A673 (cell line): ENCODE data around the gene TWF2. TPM values are rescaled to one million over a fixed set of nuclear protein-coding genes. Genes with fewer than 3 reads are reported as not detected.

ENCODE experiments used
- BruUV-seq: library from RNA; stranded (reverse); fragments of 400-500 nt; replicated peaks from 2 replicates; lab custom pipeline; 2021; lab: Mats Ljungman, UMichigan
- CTCF ChIA-PET: fragments of 300-600 bp; sonication (Branson Sonifier 250); formaldehyde crosslinking; loops from one replicate; lab custom pipeline; 2022; ENCODE audit warnings: antibody characterized with exemption; lab: Charles Lee
- POLR2A ChIA-PET: fragments of 300-600 bp; sonication (Branson Sonifier 250); formaldehyde crosslinking; loops from one replicate; lab custom pipeline; 2022; ENCODE audit warnings: antibody characterized with exemption; ENCODE audit not compliant: low non-redundant PET; lab: Charles Lee
- DNase-seq: peaks from one replicate; pipeline ENCODE4 v3.0.0-alpha.2; 2015; ENCODE audit warnings: low spot score
- H3K27ac ChIP-seq: fragments of 200-600 bp; sonication (generic); 2 replicates; pipeline ENCODE4 v1.5.1; 2016; ENCODE audit warnings: mixed run types, low read depth, mild to moderate bottlenecking, mixed read lengths, antibody characterized with exemption, low read length; ENCODE audit not compliant: poor library complexity, severe bottlenecking
- H3K27me3 ChIP-seq: fragments of 200-600 bp; sonication (generic); replicated peaks from 2 replicates; pipeline ENCODE4 v1.6.1; 2017; ENCODE audit warnings: mixed run types, low read depth, mild to moderate bottlenecking, mixed read lengths, antibody characterized with exemption, low read length; ENCODE audit not compliant: insufficient read depth, poor library complexity
- H3K36me3 ChIP-seq: fragments of 200-600 bp; sonication (generic); 2 replicates; pipeline ENCODE4 v1.6.1; 2016; ENCODE audit warnings: mixed run types, mild to moderate bottlenecking, mixed read lengths, antibody characterized with exemption, low read length; ENCODE audit not compliant: insufficient read depth, poor library complexity, severe bottlenecking
- H3K4me1 ChIP-seq: fragments of 200-600 bp; sonication (generic); 2 replicates; pipeline ENCODE4 v1.6.1; 2017; ENCODE audit warnings: mixed run types, mild to moderate bottlenecking, mixed read lengths, antibody characterized with exemption, low read length; ENCODE audit not compliant: insufficient read depth, poor library complexity, severe bottlenecking
- H3K4me3 ChIP-seq: fragments of 200-600 bp; sonication (generic); 2 replicates; pipeline ENCODE4 v1.5.1; 2016; ENCODE audit warnings: low read depth, mixed run types, mild to moderate bottlenecking, mixed read lengths, low read length; ENCODE audit not compliant: poor library complexity, severe bottlenecking
- H3K9me3 ChIP-seq: fragments of 200-600 bp; sonication (generic); 2 replicates; pipeline ENCODE4 v1.6.1; 2016; ENCODE audit warnings: mixed run types, low read depth, mild to moderate bottlenecking, mixed read lengths, antibody characterized with exemption, low read length; ENCODE audit not compliant: poor library complexity, severe bottlenecking
- EZH2 ChIP-seq: fragments of 200-600 bp; sonication (generic); IDR thresholded peaks from 2 replicates; pipeline ENCODE4 v1.6.1; 2017; ENCODE audit warnings: borderline replicate concordance, low read depth, mild to moderate bottlenecking, mixed read lengths, antibody characterized with exemption, low read length; ENCODE audit not compliant: poor library complexity, severe bottlenecking
- intact Hi-C: fragments of 100-400 bp; cut with micrococcal nuclease; formaldehyde crosslinking; loops from one replicate; pipeline ENCODE4 v1.10.0; 2022; ENCODE audit not compliant: unreplicated experiment
- total RNA-seq: library from RNA; stranded (reverse); gene quantifications from 2 replicates; pipeline ENCODE4 v1.2.3, GENCODE V29; 2021
- TF ChIP-seq, protein P1 (sequence below): fragments of 300-800, 200-600 bp; sonication (generic); conservative IDR thresholded peaks from 2 replicates; pipeline ENCODE4 v1.5.1; 2017; ENCODE audit warnings: low read depth, mild to moderate bottlenecking, antibody characterized with exemption, low read length, moderate library complexity, mixed read lengths

The TWF2 gene
- total RNA-seq, 1 experiment from 2014 or later = 18.3 TPM

DNA sequence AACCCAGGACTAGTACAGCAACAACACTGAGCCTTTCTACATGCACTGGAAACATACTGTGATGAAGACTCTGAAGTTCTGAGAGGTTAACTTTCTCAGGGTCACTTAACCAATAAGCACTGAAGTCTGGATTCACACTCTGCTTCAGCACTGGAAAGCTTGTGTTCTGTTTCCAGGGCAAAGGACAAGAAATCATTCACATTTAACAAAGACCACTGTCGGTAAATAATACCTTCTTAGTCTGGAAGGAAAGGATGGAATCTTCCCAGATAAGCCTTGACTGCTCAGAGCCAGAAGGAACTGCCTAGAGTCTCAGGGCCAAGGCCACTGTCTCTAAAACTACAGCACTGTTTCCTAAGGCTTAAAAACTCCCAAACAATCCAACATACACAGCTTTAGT is 44.3 kb upstream of the TWF2 start:
- Histone ChIP-seq H3K36me3 (no peaks in the 10 kb centered on the region), H3K4me3 (no peak overlapping the region), H3K4me1 (peaks cover 7% of the 10 kb centered on the region), H3K27ac (no peak overlapping the region), H3K27me3 (no peaks in the 10 kb centered on the region), H3K9me3 (no peaks in the 10 kb centered on the region)
- no peak for DNase-seq
- CTCF ChIA-PET = no interaction called here
- BruUV-seq = no TSS peak
- TF ChIP-seq, protein P1, sequence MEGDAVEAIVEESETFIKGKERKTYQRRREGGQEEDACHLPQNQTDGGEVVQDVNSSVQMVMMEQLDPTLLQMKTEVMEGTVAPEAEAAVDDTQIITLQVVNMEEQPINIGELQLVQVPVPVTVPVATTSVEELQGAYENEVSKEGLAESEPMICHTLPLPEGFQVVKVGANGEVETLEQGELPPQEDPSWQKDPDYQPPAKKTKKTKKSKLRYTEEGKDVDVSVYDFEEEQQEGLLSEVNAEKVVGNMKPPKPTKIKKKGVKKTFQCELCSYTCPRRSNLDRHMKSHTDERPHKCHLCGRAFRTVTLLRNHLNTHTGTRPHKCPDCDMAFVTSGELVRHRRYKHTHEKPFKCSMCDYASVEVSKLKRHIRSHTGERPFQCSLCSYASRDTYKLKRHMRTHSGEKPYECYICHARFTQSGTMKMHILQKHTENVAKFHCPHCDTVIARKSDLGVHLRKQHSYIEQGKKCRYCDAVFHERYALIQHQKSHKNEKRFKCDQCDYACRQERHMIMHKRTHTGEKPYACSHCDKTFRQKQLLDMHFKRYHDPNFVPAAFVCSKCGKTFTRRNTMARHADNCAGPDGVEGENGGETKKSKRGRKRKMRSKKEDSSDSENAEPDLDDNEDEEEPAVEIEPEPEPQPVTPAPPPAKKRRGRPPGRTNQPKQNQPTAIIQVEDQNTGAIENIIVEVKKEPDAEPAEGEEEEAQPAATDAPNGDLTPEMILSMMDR = no peak
- TF ChIP-seq EZH2 = no peak
- intact Hi-C loops = no loop called here
- POLR2A ChIA-PET = no interaction called here

- no peak overlapping the region for H3K27ac ChIP-seq
- H3K36me3 ChIP-seq = no peaks in the 10 kb centered on the region
- no peaks in the 10 kb centered on the region for H3K27me3 ChIP-seq
- H3K4me3 ChIP-seq = no peak overlapping the region
- DNase-seq = no peak
- intact Hi-C loops = no loop called here
- TF ChIP-seq, protein P1 = no peak
- no peak for TF ChIP-seq EZH2
- H3K9me3 ChIP-seq = no peaks in the 10 kb centered on the region
- ChIA-PET POLR2A (no interaction called here), CTCF (no interaction called here)
- no TSS peak for BruUV-seq
- H3K4me1 ChIP-seq = peaks cover 7% of the 10 kb centered on the region
Observed at GRCh38 chr3:52281981-52282801, 43.2 kb upstream of the TWF2 start.

DNA sequence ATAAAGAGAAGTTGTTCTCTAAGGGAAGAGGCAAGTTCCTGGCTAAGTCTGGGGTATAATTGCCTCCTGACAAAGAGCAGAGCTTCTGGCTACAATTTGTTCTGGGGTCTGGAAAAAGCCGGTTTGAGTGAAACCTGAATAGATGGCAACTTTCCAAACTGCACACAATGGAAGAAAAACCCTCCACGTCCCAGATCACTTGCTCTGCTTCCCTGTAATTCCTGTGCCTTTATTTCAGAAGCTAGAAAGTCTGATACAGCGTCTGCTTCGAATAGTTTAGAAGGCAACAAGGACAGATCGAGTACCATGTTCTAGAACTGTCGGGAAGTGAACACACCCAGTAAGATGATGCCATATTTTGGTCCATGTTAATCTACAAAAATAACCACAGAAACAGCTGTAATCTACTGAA is 41.1 kb upstream of the TWF2 start:
- DNase-seq = peak; percentile 21
- TF ChIP-seq, protein P1 = no peak
- no peak for TF ChIP-seq EZH2
- Histone ChIP-seq H3K9me3 (no peaks in the 10 kb centered on the region), H3K36me3 (no peaks in the 10 kb centered on the region), H3K4me3 (no peak overlapping the region), H3K27me3 (no peaks in the 10 kb centered on the region), H3K4me1 (peaks cover 7% of the 10 kb centered on the region), H3K27ac (no peak overlapping the region)
- ChIA-PET POLR2A (no interaction called here), CTCF (no interaction called here)
- BruUV-seq = no TSS peak
- intact Hi-C loops = no loop called here
